ENCODE measurements around the gene KRT40. TPM values are rescaled to one million over a fixed set of nuclear protein-coding genes. Genes with fewer than 3 reads are reported as not detected.

KRT40 gene
- total and polyA plus RNA-seq, 9 of the 15 experiments (the other 6 are each of a cell fraction or from before 2014, with no cell fraction given): not detected

DNA sequence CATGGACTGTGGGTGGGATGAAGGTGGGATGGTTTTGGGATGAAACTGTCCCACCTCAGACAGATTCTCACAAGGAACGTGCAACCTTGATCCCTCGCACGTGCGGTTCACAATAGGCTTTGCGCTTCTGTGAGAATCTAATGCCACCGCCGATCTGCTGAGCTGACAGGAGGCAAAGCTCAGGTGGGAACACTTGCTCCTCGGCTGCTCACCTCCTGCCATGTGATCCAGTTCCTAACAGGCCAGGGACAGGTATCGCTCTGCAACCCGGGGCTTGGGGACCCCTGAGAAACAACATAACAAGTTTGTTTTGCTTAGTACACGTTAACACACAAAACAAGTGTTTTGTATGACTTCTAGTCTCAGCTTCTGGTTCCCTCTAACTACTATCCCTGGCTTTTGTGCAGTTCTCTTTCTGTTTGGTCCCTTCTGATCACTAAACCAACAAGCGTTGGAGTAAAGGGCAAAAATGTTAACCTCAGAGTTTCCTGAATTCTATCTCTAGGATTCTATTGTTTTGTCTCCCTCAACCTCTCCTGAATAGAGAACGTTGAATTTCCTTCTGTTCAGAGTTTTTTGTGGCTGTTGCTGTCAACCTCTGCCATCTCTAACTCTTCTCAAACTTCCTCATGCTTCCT, 32.6 kb upstream of the KRT40 start:
- H2AFZ ChIP-seq (ENCODE audit: low read depth, low read length): no peak overlapping the region
- no peak overlapping the region for H3K4me3 ChIP-seq
- no TSS peak for BruUV-seq (replicated peaks)
- DNase-seq (ENCODE audit: extremely low read depth in 1 of 4, low spot score in 3 of 4) (no peak), ATAC-seq (no peak), FAIRE-seq (no peak)
- no peaks in the 10 kb centered on the region for H3K9me3 ChIP-seq (replicated peaks; ENCODE audit: control insufficient read depth, insufficient read depth, low read depth, low read length)
- in situ Hi-C loops (cut with MboI) (no loop called here), intact Hi-C loops (cut with micrococcal nuclease) (no loop called here)
- WGBS (ENCODE audit: insufficient coverage, low coverage, missing lambda C conversion rate): 3% methylated on average over 13 of the region's 13 CpGs
- H4K20me1 ChIP-seq (replicated peaks; ENCODE audit: control insufficient read depth, insufficient read depth, low read length): no peaks in the 10 kb centered on the region
- no peaks in the 10 kb centered on the region for H3K4me1 ChIP-seq (replicated peaks in 1 of 2; ENCODE audit: control insufficient read depth in 2 of 2, insufficient read depth in 2 of 2, low read length in 2 of 2)
- ChIA-PET POLR2A (interaction anchor here (0.6 kb wide), 1 partner anchor 117 kb away, joined by 3 read pairs; no protein-coding TSS in a partner anchor), CTCF (ENCODE audit: low intra/inter-chr PET ratio) (no interaction called here)
- no peak overlapping the region for H3K4me2 ChIP-seq (ENCODE audit: insufficient read depth, low read length)
- no peak overlapping the region for H3K27ac ChIP-seq (ENCODE audit: extremely low read depth, low read depth, low read length)
- 0 out of 5 replicates have a peak, but pooled peaks cover 0 to 3% of the 10 kb centered on the region in 2 experiments for H3K27me3 ChIP-seq (ENCODE audit: control insufficient read depth in 2 of 2, insufficient read depth in 2 of 2, low read length in 2 of 2)
- H3K9ac ChIP-seq (ENCODE audit: insufficient read depth in 1 of 2, low read depth in 2 of 2, low read length in 2 of 2): no peak overlapping the region
- H3K79me2 ChIP-seq (ENCODE audit: control insufficient read depth, insufficient read depth, low read length): no peaks in the 10 kb centered on the region
- no peaks in the 10 kb centered on the region for H3K9me1 ChIP-seq (ENCODE audit: control insufficient read depth, insufficient read depth, low read length)
- TF ChIP-seq EP300 (IDR thresholded peaks at IDR 0.05; ENCODE audit: low read length) (no peak), PML (IDR thresholded peaks at IDR 0.05; ENCODE audit: low read length) (no peak), RBM15 (IDR thresholded peaks at IDR 0.05; ENCODE audit: insufficient read depth, low read length) (no peak), RNF2 (IDR thresholded peaks at IDR 0.05) (no peak), CREM (IDR thresholded peaks at IDR 0.05; ENCODE audit: low read depth) (no peak), ZNF354B (CRISPR knock-in tag; IDR thresholded peaks at IDR 0.05) (no peak), RFX5 (IDR thresholded peaks at IDR 0.05; ENCODE audit: low read depth, low read length) (no peak), RUNX1 (IDR thresholded peaks at IDR 0.05; ENCODE audit: low read depth) (no peak), NR2F6 (CRISPR knock-in tag; IDR thresholded peaks at IDR 0.05) (no peak), SMAD3 (CRISPR knock-in tag; conservative IDR thresholded peaks at IDR 0.05) (no peak), GTF2F1 (IDR thresholded peaks at IDR 0.05; ENCODE audit: low read depth, low read length) (no peak)
- TF ChIP-seq, protein P1, sequence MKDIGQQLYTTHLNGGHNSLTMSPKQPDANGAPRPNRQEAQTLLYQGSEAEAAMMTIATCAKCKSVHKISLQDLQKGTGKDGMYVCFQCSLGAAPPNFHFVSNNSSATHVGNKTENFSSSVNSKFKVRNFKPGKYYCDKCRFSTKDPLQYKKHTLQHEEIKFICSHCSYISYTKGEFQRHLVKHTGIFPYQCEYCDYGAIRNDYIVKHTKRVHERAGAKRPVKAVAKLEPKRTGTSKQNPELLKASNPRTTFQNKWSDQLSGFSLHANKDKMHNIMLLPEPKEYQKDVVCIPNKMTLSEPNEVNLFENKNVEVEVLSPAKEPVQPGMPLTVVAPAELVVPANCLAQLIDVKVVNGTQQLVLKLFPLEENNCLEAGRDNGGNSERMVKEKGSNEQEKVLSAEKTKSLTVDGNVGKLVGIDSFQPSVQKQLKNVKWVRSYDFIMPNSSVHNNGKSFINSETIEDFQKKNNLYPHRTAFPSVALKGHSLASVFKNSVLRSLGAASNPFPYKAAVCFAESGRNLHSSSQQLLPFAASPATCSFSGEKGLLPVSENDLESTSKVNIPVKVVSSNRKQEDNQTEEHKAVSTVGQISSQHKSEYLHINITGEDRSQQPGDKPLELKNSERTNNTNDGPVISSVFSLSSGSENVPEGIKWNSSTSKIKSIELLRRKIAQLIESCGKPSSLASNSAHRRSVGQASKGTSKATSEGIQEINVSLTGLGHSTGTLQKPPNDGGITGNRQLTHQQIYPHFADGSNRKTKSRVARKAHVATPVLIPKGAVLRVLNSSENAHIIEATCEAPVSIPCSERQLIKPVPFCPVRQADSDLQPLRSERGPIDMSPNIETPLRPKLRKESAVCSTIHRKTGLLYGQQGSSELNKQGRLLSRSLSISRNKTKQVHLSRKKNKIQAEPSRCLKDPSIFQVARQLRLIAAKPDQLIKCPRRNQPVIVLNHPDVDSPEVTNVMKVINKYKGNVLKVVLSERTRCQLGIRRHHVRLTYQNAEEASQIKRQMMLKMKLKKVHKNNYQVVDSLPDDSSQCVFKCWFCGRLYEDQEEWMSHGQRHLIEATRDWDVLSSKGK (CRISPR knock-in tag; IDR thresholded peaks at IDR 0.05): no peak
- H3K36me3 ChIP-seq (ENCODE audit: control insufficient read depth, insufficient read depth, low read length): no peaks in the 10 kb centered on the region

Data from K562 (cell line).